ENCODE data around the gene CMKLR1.

The CMKLR1 gene

GRCh38 chr12:108364879-108365278 lies 25.8 kb upstream of the CMKLR1 start:
- H3K4me3 ChIP-seq (replicated peaks; ENCODE audit: low read depth, low read length), result no peak overlapping the region
- no peak for TF ChIP-seq CTCF (IDR thresholded peaks at IDR 0.05; ENCODE audit: low read depth, low read length, missing control alignments)

GRCh38 chr12:108363565-108363964 lies 24.5 kb upstream of the CMKLR1 start:
- H3K4me3 ChIP-seq (replicated peaks; ENCODE audit: low read depth, low read length), result no peak overlapping the region
- no peak for TF ChIP-seq CTCF (IDR thresholded peaks at IDR 0.05; ENCODE audit: low read depth, low read length, missing control alignments)
- DNase-seq (ENCODE audit: extremely low read depth, low read depth), result no peak

More at GRCh38 chr12:108364879-108365278, 25.8 kb upstream of the CMKLR1 start:
- DNase-seq (ENCODE audit: extremely low read depth, low read depth), result no peak

- no peak for TF ChIP-seq CTCF (IDR thresholded peaks at IDR 0.05; ENCODE audit: low read depth, low read length, missing control alignments)
- no peak for DNase-seq (ENCODE audit: extremely low read depth, low read depth)
- no peak overlapping the region for H3K4me3 ChIP-seq (replicated peaks; ENCODE audit: low read depth, low read length)
These were observed 24.1 kb upstream of the CMKLR1 start for GRCh38 chr12:108363165-108363564.

GRCh38 chr12:108361606-108362005 lies 22.5 kb upstream of the CMKLR1 start:
- no peak overlapping the region for H3K4me3 ChIP-seq (replicated peaks; ENCODE audit: low read depth, low read length)
- no peak for DNase-seq (ENCODE audit: extremely low read depth, low read depth)
- TF ChIP-seq CTCF (IDR thresholded peaks at IDR 0.05; ENCODE audit: low read depth, low read length, missing control alignments), result no peak

- no peak for TF ChIP-seq CTCF (IDR thresholded peaks at IDR 0.05; ENCODE audit: low read depth, low read length, missing control alignments)
- no peak overlapping the region for H3K4me3 ChIP-seq (replicated peaks; ENCODE audit: low read depth, low read length)
- no peak for DNase-seq (ENCODE audit: extremely low read depth, low read depth)
These were observed 21.4 kb upstream of the CMKLR1 start for GRCh38 chr12:108360487-108360886.

GRCh38 chr12:108360057-108360456 lies 20.9 kb upstream of the CMKLR1 start:
- DNase-seq (ENCODE audit: extremely low read depth, low read depth), result no peak
- TF ChIP-seq CTCF (IDR thresholded peaks at IDR 0.05; ENCODE audit: low read depth, low read length, missing control alignments), result no peak
- no peak overlapping the region for H3K4me3 ChIP-seq (replicated peaks; ENCODE audit: low read depth, low read length)

GRCh38 chr12:108358580-108358965 lies 19.5 kb upstream of the CMKLR1 start:
- no peak for DNase-seq (ENCODE audit: extremely low read depth, low read depth)
- TF ChIP-seq CTCF (IDR thresholded peaks at IDR 0.05; ENCODE audit: low read depth, low read length, missing control alignments), result no peak
- no peak overlapping the region for H3K4me3 ChIP-seq (replicated peaks; ENCODE audit: low read depth, low read length)
